Activated CD8-positive, alpha-beta memory T cell treated with anti-CD3 and anti-CD28 coated beads, Interleukin-2, amount 50 U/mL, for 1 hour (primary cell): ENCODE data around the gene ST8SIA6.
"Not testable (repeated sequence)": the region's sequence is repeated elsewhere in the genome, so short reads cannot be mapped to it uniquely, and the experiment has no call there.

Source experiments
- DNase-seq: peaks from one replicate; pipeline ENCODE4 v3.0.0-alpha.2; 2020; ENCODE audit errors: extremely low read depth

ST8SIA6 gene

DNA sequence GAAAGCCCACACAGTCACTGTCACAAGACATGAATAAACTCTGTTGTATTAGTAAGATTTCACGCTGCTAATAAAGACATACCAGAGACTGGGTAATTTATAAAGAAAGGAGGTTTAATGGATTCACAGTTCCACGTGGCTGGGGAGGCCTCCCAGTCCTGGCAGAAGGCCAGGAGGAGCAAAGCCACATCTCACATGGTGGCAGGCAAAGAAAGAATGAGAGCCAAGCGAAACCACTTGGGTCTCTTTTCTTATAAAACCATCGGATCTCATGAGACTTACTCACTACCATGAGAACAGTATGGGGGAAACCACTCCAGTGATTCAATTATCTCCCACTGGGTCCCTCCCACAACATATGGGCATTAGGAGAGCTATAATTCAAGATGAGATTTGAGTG, 110.2 kb downstream of the ST8SIA6 start:
- no peak for DNase-seq

DNA sequence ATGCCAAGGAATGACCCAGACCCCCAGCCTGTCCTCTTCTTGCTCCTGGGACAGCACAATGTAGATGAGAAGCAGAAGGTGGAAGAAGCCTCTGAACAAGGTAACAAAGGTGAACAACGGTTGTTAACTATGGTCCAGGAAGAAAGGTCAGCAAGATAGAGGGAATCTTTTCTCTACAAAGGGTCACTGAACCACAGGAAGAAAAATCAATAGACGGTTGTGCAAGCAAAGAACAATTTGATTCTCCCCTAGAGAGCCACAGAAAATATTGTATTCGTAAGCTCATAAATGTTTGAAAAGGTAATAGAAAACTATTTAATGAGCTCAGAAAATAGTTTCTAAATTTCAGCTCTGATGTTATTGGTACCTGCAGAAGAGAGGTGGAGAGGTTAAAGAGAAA, 111.3 kb downstream of the ST8SIA6 start:
- DNase-seq: no peak

DNA sequence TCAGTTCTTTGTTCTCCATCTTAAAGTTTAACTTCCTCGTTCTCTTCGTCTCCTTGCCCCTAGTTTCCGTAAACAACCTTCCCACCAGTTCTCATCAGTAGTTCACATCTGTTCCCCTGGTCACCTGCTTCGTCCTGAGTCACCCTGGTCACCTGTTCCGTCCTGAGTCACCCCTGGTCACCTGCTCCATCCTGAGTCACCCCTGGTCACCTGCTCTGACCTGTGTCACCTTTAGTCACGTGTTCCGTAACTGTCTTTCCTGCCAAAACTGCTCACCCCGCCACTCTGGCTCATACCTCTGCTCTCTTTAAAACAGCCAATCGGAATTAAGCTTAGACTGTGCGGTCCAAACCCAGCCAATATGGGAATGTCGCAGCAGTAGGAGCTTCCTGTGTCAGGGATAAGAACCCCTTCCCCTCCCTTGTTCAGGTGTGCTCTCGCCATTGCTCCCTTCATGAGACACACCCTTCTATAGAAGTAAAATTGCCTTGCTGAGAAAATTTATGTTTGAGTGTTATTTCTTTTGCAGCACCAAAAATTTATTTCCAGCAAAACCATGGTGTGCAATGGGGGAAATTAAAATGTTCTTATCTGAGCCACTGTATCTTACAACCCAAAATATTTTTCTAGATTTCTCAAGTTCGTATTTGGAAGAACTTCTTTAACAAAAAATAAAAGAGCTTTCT, 114.1 kb downstream of the ST8SIA6 start:
- no peak for DNase-seq

DNA sequence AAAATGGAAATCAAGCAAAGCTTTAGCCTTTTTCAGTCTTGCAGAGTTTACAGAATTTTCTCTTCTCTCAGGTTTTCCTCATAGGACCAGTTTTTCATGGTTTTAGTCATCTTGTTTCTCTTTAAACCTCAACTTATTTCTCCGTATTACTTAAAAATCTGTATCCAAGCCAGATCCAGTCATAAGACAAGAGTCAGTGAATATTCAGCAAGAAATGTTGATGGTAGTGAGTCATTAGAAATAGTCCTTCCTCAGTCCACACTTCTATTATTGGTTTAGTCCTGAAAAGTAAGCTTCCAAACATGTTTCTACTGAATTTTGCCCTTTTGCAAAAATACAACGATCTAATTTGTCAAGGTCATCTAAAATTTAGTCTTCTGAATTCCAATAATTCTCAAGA, 119.3 kb downstream of the ST8SIA6 start:
- no peak for DNase-seq

DNA sequence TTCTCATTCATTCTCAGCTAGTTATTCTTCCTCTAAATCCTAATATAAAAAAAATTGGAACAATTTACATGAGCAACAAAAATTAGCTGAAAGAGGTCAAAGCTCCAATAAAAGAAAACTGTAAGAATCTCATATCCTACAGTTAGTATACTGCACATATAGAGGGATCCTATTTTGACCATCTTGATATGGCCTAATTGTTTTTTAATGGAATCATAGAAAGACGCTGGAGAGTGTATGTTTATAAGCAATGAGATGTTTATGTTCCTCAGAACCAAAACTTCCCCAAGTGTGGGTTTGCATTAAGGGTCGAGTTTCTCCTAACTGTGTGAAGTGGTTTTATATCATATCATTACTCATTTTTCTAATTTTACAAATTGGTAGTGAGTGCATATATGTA, 123.9 kb downstream of the ST8SIA6 start:
- DNase-seq: no peak

DNA sequence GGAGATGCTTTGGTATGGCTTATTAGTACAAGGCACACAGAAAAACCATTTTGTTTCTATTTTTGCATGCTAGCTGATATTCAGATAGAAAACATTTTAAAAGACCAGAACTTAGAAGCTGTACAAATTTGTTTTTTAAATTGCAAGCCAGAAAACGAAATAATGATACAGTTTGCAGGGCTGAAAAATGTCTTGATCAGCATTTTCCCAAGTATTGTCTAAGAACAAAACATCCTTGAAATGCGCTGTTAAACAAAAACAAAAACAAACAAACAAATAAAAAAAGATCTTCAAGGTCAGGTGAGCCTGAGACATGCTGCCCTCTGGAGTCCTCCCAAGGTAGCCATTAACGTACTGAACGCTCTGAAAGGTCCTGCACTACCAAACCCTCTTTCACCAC, 128.0 kb downstream of the ST8SIA6 start:
- DNase-seq: no peak

DNA sequence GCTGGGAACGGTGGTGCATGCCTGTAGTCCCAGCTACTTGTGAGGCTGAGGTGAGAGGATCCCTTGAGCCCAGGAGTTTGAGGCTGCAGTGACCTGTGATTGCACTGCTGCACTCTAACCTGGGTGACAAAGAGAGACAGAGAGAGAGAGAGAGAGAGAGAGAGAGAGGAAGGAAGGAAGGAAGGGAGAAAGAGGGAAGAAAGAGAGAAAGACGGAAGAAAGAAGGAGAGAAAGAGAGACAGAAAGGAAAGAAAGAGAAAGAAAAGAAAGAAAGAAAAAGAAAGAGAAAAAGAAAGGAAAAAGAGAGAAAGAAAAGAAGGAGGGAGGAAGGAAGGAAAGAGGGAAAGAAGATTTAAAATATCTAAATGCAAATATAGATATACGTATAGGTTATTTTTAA, 132.4 kb downstream of the ST8SIA6 start:
- DNase-seq: not testable (repeated sequence)

DNA sequence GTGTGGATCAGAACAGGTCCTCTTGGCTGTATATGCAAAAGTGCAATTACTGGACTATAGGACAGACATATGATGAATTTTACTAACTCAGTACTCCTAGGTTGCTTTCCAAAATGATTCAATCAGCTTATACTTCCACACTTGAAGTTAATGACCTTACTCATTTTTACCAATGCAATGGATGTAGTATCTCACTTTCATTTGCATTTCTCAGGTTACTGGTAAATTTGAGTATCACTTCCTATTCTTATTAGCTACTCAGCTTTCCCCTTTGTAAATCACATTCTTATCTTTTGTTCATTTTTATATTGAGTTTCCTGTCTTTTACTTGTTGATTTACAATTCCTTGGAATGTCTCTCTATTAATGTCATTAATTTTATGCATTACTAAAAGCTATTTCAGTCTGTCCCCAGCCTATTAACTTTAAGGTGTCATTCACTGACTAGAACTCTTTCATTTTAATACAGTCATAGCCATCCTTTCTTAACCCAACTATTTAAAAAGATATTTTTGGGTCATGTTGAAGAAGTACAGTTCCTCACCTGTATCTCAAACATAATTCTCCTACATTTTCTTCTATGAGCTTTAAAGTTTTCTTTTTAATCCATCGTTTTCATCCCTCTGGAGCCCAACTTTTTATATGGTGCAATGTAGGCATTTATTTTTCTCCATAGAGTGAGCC, 137.8 kb downstream of the ST8SIA6 start:
- DNase-seq: no peak

DNA sequence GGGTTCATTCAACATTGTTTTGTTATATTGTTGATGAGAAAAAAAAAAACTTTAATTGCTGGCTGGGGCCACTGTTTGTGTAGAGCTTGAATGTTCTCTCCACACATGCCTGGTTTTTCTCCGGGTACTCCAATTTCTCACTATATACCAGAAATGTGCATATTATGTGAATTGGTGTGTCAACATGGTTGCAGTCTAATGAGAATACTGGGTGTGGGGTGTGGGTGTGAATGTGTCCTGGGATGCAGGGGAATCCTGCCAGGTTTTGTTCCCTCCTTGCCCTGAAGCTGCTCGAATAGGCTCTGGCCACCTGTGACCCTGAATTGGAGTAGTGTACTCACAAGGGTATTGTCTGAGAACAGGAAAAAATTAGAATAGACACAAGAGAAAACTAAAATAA, 145.0 kb downstream of the ST8SIA6 start:
- no peak for DNase-seq

DNA sequence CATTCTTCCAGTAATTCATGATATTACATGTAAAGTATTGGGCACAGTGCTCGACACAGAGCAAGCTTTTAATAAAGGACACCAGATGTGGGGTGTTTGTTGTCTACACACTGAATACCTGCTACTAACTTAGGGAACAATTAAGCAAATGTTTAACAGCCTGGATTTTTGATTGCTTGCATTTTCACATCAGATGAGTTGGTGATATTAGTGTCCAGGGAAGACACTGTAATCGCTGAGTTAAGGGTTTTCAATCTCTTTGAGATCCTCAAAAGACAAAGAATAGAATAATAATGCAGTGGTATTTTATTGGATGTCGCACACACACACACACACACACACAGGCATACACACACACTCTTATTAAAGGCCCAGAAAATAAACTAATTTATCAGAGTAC, 147.3 kb downstream of the ST8SIA6 start:
- DNase-seq: no peak

DNA sequence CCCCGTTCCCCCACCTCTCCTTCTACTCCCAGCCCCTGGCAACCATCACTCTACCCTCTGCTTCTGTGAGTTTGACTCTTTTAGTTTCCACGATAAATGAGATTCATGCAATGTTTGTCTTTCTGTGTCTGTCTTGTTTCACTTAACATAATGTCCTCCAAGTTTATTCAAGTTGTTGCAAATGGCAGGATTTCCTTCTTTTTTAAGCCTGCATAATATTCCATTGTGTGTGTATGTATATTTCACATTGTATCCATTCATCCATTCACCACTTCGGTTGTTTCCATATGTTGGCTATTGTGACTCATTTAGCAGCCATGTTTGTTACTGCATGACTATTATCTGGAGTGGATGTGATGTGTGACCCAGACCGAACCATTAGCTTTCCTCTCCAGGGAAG, 162.0 kb downstream of the ST8SIA6 start:
- DNase-seq: no peak

DNA sequence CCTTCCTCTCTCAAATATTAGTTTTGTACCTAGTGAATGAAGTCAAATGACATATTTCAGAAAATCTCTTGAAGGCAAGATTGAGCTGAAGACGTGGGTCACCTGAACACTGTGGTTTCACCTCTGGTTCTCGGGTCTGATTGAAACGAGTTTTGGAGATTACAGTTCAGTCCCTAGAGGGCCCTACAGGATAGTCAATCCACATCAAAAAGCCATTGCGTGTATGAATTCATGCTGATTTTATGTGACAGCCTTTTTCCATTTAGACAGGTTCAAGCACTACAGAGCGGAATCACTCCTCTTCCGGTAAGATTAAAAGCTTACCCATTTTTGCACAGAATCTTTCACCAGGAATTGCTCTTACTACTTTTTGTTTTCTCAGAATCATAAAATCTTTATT, 164.2 kb downstream of the ST8SIA6 start:
- no peak for DNase-seq

DNA sequence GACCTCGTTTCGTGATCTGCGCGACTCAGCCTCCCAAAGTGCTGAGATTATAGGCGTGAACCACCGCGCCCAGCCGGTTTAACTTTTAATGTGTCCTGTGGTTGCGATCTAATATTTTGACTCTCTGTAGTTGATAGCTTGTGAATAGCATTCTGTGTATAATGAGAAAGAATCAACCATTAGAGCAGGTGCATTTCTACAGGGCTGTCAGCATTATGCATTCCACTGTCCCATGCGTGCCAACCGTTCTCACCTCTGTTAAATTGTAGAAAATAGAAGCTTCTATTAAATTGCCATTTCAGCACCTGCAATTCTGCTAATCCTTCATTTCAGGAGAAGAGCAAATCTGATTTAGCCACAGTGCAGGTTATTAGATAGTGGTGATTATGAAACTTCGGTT, 164.6 kb downstream of the ST8SIA6 start:
- no peak for DNase-seq

DNA sequence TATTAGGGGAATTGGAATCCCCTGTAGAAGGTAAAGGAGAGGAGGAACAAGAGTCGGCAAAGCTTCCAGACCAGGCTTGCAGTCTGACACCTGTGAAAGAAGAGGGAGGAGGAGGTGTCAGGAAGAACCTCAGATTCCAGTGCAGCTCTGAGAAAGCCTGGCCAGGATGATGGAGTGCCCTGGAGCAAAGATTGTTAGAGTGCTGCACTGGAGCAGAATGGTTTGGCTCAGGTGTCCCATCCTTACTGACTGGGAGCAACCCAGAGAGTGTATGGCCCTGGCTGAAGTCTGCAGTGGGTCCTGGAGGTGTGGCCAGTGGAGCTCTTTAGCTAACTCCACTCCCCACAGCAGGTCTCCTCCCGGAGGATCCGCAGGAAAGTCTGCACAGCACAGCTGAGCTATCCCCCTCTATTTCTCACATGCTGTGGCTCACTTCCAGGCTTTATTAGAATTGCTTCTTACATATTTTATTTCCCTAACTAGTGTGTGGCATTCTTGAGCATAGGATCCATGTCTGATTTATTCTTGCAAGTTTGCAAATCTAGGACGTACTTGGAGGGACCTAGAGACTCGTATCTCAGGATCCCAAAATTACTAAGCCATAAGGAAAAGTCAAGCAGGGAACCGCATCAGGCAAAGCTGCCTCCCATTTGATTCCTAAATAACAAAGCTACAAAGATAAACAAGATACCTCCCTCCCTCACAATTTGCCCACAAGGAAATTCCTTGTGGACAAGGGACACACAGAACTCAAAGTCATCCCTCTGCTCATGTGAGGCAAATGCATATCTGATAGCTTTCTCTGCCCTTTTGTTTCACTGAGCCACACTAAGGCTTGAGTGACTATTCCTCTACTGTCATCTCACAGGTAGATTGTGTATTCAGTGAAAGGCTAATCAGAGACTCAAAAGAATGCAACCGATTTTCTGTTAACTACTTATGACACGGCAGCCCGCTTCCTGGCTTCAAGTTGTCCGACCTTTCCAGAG, 167.5 kb downstream of the ST8SIA6 start:
- DNase-seq: no peak

DNA sequence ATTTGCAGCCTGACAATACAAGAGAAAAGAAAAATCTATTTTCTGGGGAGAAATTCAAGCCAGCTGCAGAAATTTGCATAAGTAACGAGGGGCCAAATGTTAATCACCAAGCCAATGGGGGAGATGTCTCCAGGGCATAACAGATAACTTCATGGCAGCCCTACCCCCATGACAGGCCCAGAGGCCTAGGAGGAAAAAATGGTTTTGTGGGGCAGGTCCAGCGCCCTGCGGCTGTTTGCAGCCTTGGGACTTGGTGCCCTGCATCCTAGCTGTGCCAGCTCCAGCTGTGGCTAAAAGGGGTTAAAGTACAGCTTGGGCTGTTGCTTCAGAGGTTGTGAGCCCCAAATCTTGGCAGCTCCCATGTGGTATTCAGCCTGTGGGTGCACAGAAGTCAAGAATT, 172.1 kb downstream of the ST8SIA6 start:
- DNase-seq: no peak

DNA sequence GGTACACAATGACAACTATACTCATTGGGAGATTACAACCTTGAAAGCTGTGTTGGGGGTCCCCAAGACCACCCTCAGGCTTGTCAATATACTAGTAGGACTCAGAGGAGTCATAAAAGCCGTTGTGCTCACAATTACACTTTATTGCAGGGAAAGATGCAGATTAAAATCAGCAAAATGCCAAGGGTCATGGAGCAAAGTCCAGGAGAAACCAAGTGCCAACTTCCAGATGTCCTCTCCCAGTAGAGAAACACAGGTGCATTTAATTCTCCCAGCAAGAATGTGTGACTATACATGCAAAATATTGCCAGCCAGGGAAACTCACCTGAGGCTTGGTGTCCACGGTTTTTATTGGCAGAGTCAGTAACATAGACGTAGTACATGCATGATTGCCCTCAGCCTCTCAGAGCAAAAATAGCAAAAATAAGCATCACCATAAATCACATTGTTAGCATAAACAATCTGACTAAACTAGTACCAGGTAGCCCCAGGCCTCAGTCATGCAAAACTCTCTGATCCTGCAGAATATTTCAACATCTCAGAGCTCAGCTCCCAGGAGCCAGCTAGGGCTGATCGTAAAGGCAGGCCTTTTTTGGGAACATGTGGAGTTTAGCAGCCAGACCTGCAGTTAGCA, 175.7 kb downstream of the ST8SIA6 start:
- no peak for DNase-seq

DNA sequence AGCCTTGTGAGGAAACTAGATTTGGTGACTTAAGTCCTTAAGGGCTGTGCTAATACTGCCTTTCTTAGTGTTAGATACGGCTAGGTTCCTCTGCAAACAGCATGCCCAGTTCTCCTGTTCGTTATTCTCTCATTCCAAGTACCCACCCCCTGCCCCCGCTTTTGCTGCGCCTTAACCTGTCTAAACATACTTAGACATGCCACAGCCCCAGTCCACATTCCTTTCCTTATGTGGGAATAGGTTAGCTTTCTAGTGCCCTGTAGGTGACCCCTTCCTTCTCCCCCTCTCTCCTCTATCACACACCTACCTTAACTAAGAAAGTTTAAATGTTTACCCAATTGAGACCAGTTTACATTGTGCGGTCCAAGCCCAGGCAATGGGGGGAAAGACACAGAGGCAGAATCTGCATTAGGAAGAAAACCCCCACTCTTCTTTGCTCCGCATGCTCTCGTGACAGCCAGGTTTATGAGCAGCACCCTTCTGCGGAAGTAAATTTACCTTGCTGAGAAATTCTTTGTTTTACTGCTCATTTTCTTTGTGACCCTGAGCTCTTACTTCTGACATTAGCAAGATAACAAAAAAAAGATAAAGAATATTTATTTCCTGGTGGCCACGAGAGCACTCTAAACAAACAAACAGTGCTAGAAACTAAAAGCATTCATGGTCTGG, 177.5 kb downstream of the ST8SIA6 start:
- DNase-seq: no peak

DNA sequence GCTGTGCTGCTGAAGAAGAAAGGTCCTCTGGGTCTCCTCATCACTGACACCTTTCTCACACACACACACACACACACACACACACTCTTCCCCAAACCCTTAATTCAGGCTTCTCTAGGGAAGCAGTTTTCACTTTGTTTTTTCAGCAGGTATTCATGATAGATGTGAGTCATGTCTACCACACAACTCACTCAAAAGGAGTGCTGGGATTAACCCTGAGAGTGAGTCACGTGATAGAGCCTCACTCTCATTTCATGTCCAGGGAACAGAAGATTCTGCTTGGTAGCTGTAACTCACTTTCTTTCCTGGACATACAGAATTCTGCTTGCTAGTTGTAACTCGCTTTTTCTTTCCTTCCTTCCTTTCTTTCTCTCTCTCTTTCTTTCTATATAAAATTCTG, 181.0 kb downstream of the ST8SIA6 start:
- DNase-seq: no peak

DNA sequence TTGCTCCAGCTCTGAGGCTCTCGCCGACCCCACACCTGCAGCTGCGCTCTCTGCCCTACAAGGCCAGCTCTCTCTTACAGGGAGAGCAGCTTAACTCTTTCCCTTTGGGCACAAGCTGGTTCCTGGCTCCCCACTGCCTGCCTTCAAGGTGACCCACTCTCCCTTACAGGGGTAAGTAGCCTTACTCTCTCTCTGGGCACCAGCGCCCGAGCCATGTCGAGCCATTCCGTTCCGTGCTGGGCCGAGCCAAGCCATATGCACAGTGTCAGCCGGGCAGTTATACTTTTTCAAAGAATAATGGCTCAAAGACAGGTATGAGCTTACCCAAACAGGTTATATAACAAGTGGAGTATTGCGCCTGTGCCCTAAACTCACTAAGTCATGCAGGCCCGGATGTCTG, 181.7 kb downstream of the ST8SIA6 start:
- no peak for DNase-seq
